Gastrocnemius medialis (tissue), 4 donors: ENCODE measurements around the gene SH3GL1.

Experiments
- CTCF ChIP-seq, 5 experiments: fragments of 450-650 bp in 3 of 5; fragments of 200-600 bp in 2 of 5; sonication (generic) in 2 of 5; IDR thresholded peaks in 4 of 5; conservative IDR thresholded peaks in 1 of 5; 1 replicate in 4 of 5; 2 replicates in 1 of 5; pipeline ENCODE4 v1.5.1; 2016 to 2019; ENCODE audit warnings: antibody characterized with exemption in 5 of 5, mild to moderate bottlenecking in 3 of 5, moderate library complexity in 3 of 5
- POLR2A ChIP-seq, 2 donors: fragments of 450-650 bp; IDR thresholded peaks; one replicate each; pipeline ENCODE4 v1.6.1; 2017; ENCODE audit warnings: antibody characterized with exemption in 2 of 2, mild to moderate bottlenecking in 2 of 2, moderate library complexity in 2 of 2

- TF ChIP-seq CTCF (IDR thresholded peaks at IDR 0.05 in 4 of 5, conservative IDR thresholded peaks at IDR 0.05 in 1 of 5) (no peak), POLR2A (IDR thresholded peaks at IDR 0.05) (no peak)
Measured at GRCh38 chr19:4324228-4324627, 76.1 kb downstream of the SH3GL1 start.
